GM23338 (cell line): Measurements from ENCODE around the gene THSD7A. TPM values are rescaled to one million over a fixed set of nuclear protein-coding genes. Genes with fewer than 3 reads are reported as not detected.

Experiments
- ATAC-seq: fragments of 200-7000 bp; cut with Tn5 transposase; 3 replicates; pipeline ENCODE4 v1.9.1; 2020
- DNase-seq: peaks from one replicate; pipeline ENCODE4 v3.0.0-alpha.2; 2015; ENCODE audit warnings: low spot score
- H2AFZ ChIP-seq: fragments of 200-600 bp; sonication (generic); 2 replicates; pipeline ENCODE4 v1.8.0; 2016; ENCODE audit warnings: antibody characterized with exemption, mild to moderate bottlenecking, moderate library complexity
- H3F3A ChIP-seq: fragments of 200-600 bp; sonication (generic); replicated peaks from 2 replicates; pipeline ENCODE4 v1.8.0; 2017; ENCODE audit warnings: antibody characterized with exemption, mixed run types, low read depth
- H3K27ac ChIP-seq: fragments of 200-600 bp; sonication (generic); 2 replicates; pipeline ENCODE4 v1.6.1; 2016; ENCODE audit warnings: low read depth
- H3K27me3 ChIP-seq: fragments of 200-600 bp; sonication (generic); 2 replicates; pipeline ENCODE4 v1.8.0; 2016; ENCODE audit warnings: mild to moderate bottlenecking, mixed run types, moderate library complexity; ENCODE audit not compliant: insufficient read depth
- H3K36me3 ChIP-seq: fragments of 200-600 bp; sonication (generic); 2 replicates; pipeline ENCODE4 v1.8.0; 2016; ENCODE audit warnings: mild to moderate bottlenecking; ENCODE audit not compliant: insufficient read depth
- H3K4me1 ChIP-seq: fragments of 200-600 bp; sonication (generic); 2 replicates; pipeline ENCODE4 v1.8.0; 2016; ENCODE audit warnings: mild to moderate bottlenecking, moderate library complexity; ENCODE audit not compliant: insufficient read depth
- H3K4me2 ChIP-seq: fragments of 200-600 bp; sonication (generic); 2 replicates; pipeline ENCODE4 v1.7.1; 2017; ENCODE audit warnings: mixed run types
- H3K4me3 ChIP-seq: fragments of 200-600 bp; sonication (generic); 2 replicates; pipeline ENCODE4 v1.6.1; 2016; ENCODE audit warnings: mixed run types
- H3K79me2 ChIP-seq: fragments of 200-600 bp; sonication (generic); replicated peaks from 2 replicates; pipeline ENCODE4 v1.8.0; 2017; ENCODE audit warnings: mild to moderate bottlenecking; ENCODE audit not compliant: insufficient read depth
- H3K9me2 ChIP-seq: fragments of 200-600 bp; sonication (generic); 2 replicates; pipeline ENCODE4 v1.8.0; 2017; ENCODE audit not compliant: insufficient read depth
- H4K20me1 ChIP-seq: fragments of 200-600 bp; sonication (generic); replicated peaks from 2 replicates; pipeline ENCODE4 v1.8.0; 2017; ENCODE audit warnings: mild to moderate bottlenecking; ENCODE audit not compliant: insufficient read depth
- H3K27ac Mint-ChIP-seq: 2 replicates; pipeline ENCODE4 v1.8.0; 2020; ENCODE audit warnings: inconsistent platforms, mild to moderate bottlenecking, moderate library complexity, mixed read lengths
- H3K27me3 Mint-ChIP-seq: 3 replicates; pipeline ENCODE4 v1.8.0; 2022; ENCODE audit warnings: low read depth, mild to moderate bottlenecking, moderate library complexity, mixed read lengths, inconsistent platforms; ENCODE audit not compliant: insufficient read depth, poor library complexity
- H3K36me3 Mint-ChIP-seq: 3 replicates; pipeline ENCODE4 v1.8.0; 2021; ENCODE audit warnings: low read depth, mild to moderate bottlenecking, inconsistent platforms, moderate library complexity, mixed read lengths
- H3K4me1 Mint-ChIP-seq: 3 replicates; pipeline ENCODE4 v1.8.0; 2020; ENCODE audit warnings: mild to moderate bottlenecking, inconsistent platforms, mixed read lengths
- H3K4me3 Mint-ChIP-seq: 3 replicates; pipeline ENCODE4 v1.8.0; 2021; ENCODE audit warnings: moderate library complexity, mild to moderate bottlenecking, inconsistent platforms, mixed read lengths
- H3K9me3 Mint-ChIP-seq: 3 replicates; pipeline ENCODE4 v1.8.0; 2020; ENCODE audit warnings: moderate library complexity, mild to moderate bottlenecking, inconsistent platforms, mixed read lengths
- CREB1 ChIP-seq: fragments of 250-450 bp; sonication (Bioruptor Pico); IDR thresholded peaks from 2 replicates; pipeline ENCODE4 v1.5.0; 2020; ENCODE audit warnings: low read depth, mild to moderate bottlenecking, moderate library complexity
- CTCF ChIP-seq, 2 experiments: fragments of 200-600 bp in 1 of 2; sonication (generic) in 1 of 2; conservative IDR thresholded peaks; 2 replicates each; pipeline versions ENCODE4 v1.5.1 to v1.6.1; 2016 to 2017; ENCODE audit warnings: antibody characterized with exemption in 2 of 2, low read depth in 2 of 2, mild to moderate bottlenecking in 2 of 2, moderate library complexity in 1 of 2
- ETS1 ChIP-seq: IDR thresholded peaks from 2 replicates; pipeline ENCODE4 v1.6.1; 2016; ENCODE audit warnings: antibody characterized with exemption
- EZH2 ChIP-seq: fragments of 200-600 bp; sonication (generic); IDR thresholded peaks from one replicate; pipeline ENCODE4 v1.8.0; 2017; ENCODE audit warnings: antibody characterized with exemption, mild to moderate bottlenecking, low read depth; ENCODE audit not compliant: unreplicated experiment
- EZH2phosphoT487 ChIP-seq: fragments of 200-600 bp; sonication (generic); IDR thresholded peaks from one replicate; pipeline ENCODE4 v1.8.1; 2018; ENCODE audit warnings: antibody characterized with exemption; ENCODE audit not compliant: unreplicated experiment
- JUNB ChIP-seq: IDR thresholded peaks from one replicate; pipeline ENCODE4 v1.6.1; 2016; ENCODE audit warnings: antibody characterized with exemption; ENCODE audit not compliant: unreplicated experiment
- NANOG ChIP-seq: IDR thresholded peaks from 2 replicates; pipeline ENCODE4 v1.6.1; 2016; ENCODE audit warnings: antibody characterized with exemption, borderline replicate concordance
- POLR2AphosphoS5 ChIP-seq: IDR thresholded peaks from 2 replicates; pipeline ENCODE4 v1.6.1; 2016; ENCODE audit warnings: antibody characterized with exemption, low read depth
- REST ChIP-seq: IDR thresholded peaks from one replicate; pipeline ENCODE4 v1.6.1; 2018; ENCODE audit warnings: antibody characterized with exemption; ENCODE audit not compliant: unreplicated experiment
- STAT1 ChIP-seq: IDR thresholded peaks from one replicate; pipeline ENCODE4 v1.6.1; 2016; ENCODE audit warnings: antibody characterized with exemption; ENCODE audit not compliant: unreplicated experiment
- ZNF114 ChIP-seq: fragments of 250-450 bp; sonication (Bioruptor Pico); IDR thresholded peaks from 2 replicates; pipeline ENCODE4 v1.5.0; 2020; ENCODE audit warnings: mild to moderate bottlenecking, moderate library complexity
- ZNF331 ChIP-seq: fragments of 250-450 bp; sonication (Bioruptor Pico); IDR thresholded peaks from 2 replicates; pipeline ENCODE4 v1.5.0; 2020; ENCODE audit warnings: low read depth, mild to moderate bottlenecking, moderate library complexity
- ZNF462 ChIP-seq: fragments of 250-450 bp; sonication (Bioruptor Pico); IDR thresholded peaks from 2 replicates; pipeline ENCODE4 v1.5.0; 2020; ENCODE audit warnings: mild to moderate bottlenecking, moderate library complexity
- polyA plus RNA-seq: library from polyadenylated mRNA; unstranded; fragments of >200 nt; fragmentation: Nextera tagmentation; extraction: Ambion mirVana; gene quantifications from 2 replicates; pipeline ENCODE4 v1.2.1, GENCODE V29; 2016
- total RNA-seq: library from RNA; depleted of rRNA; stranded (reverse); fragments of >200 nt; shearing (Covaris generic); gene quantifications from 2 replicates; pipeline ENCODE4 v1.2.3, GENCODE V29; 2014

Gene THSD7A
- total and polyA plus RNA-seq, 2 experiments from 2014 or later = 1.3 to 2.1 TPM

GRCh38 chr7:11655163-11655562, 176.8 kb downstream of the THSD7A start:
- no peak for TF ChIP-seq JUNB
- TF ChIP-seq ZNF331 = no peak
- no peak for TF ChIP-seq EZH2
- no peak for TF ChIP-seq ZNF114 (CRISPR knock-in tag)
- TF ChIP-seq STAT1 = no peak
- no peak for TF ChIP-seq NANOG
- TF ChIP-seq REST = no peak
- TF ChIP-seq CREB1 (CRISPR knock-in tag) = no peak
- TF ChIP-seq ZNF462 (CRISPR knock-in tag) = no peak
- TF ChIP-seq EZH2phosphoT487 = no peak
- no peak for TF ChIP-seq POLR2AphosphoS5
- TF ChIP-seq ETS1 = no peak
- no peak for TF ChIP-seq CTCF (conservative IDR thresholded peaks at IDR 0.05; ENCODE audit: low read depth in 2 of 2)
- H3K4me1 Mint-ChIP-seq = no peaks in the 10 kb centered on the region
- Histone ChIP-seq H3K4me1 (no peaks in the 10 kb centered on the region), H3K4me3 (no peak overlapping the region), H2AFZ (no peak overlapping the region), H3K27me3 (no peaks in the 10 kb centered on the region), H3K79me2 (no peaks in the 10 kb centered on the region), H3K36me3 (no peaks in the 10 kb centered on the region), H3K4me2 (no peak overlapping the region), H3K27ac (no peak overlapping the region), H3F3A (no peaks in the 10 kb centered on the region), H4K20me1 (no peaks in the 10 kb centered on the region), H3K9me2 (no peaks in the 10 kb centered on the region)
- H3K27me3 Mint-ChIP-seq = no peaks in the 10 kb centered on the region
- ATAC-seq = no peak
- H3K9me3 Mint-ChIP-seq = no peaks in the 10 kb centered on the region
- H3K27ac Mint-ChIP-seq = peak overlapping the region; percentile 56; the same call in 1 of the 2 replicates
- no peak overlapping the region for H3K4me3 Mint-ChIP-seq
- no peaks in the 10 kb centered on the region for H3K36me3 Mint-ChIP-seq
- no peak for DNase-seq
